ENCODE results near the gene LYPD8. TPM values are rescaled to one million over a fixed set of nuclear protein-coding genes. Genes with fewer than 3 reads are reported as not detected.
"Not testable (repeated sequence)": the region's sequence is repeated elsewhere in the genome, so short reads cannot be mapped to it uniquely, and the experiment has no call there.

Gene LYPD8
- total RNA-seq (not detected), total RNA-seq (0 to 0.06 (median 0) reads per million in 29 experiments)
- total RNA-seq (2013), result not detected

DNA sequence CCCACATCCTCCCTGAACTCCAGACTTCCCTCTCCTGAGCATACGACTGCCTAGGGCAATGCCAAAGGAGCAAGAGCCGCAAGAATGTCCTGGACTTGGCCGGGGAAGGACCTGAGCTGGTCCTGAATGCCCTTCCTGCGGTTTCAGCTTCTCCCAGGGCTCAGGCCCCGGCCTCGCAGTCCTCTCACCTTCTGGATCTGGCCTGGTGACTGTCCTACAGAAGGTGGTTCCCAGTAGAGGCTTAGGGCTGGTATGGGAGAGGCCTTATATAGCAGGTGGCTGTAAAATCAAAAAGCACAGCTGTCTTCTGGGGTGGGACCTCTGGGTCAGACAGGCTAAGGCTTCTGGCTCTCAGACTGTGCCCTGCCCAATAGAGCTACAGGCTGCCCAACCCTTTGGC lies at the start of gene LYPD8:
LYPD8 (minus strand) TSS at position 243 of the 400 bp plus-strand sequence. CDS start 4,678 bp downstream, outside the sequence.
- no peaks in the 10 kb centered on the region for H3K36me3 Mint-ChIP-seq
- H3K27ac Mint-ChIP-seq, result no peak within 1 kb of the TSS
- H3K36me3 ChIP-seq (ENCODE audit: control insufficient read depth in 2 of 2, extremely low read depth in 1 of 2, insufficient read depth in 1 of 2, low read length in 1 of 2), result no peaks in the 10 kb centered on the region
- POLR2A ChIA-PET, result no interaction called here
- peaks cover 0 to 10% of the 10 kb centered on the region in 2 donors for H3K27me3 Mint-ChIP-seq
- DNase-seq (no peak), ATAC-seq (replicated peaks in 1 of 4) (no peak)
- H3K27ac ChIP-seq (ENCODE audit: low read length), result no peak within 1 kb of the TSS
- peaks cover 0 to 7% of the 10 kb centered on the region in 2 experiments for H3K27me3 ChIP-seq (replicated peaks in 1 of 2; ENCODE audit: control insufficient read depth in 2 of 2, extremely low read depth in 1 of 2, insufficient read depth in 2 of 2, low read length in 1 of 2)
- peaks cover 0 to under 1% (median 0%) of the 10 kb centered on the region in 3 donors for H3K9me3 Mint-ChIP-seq
- WGBS (ENCODE audit: insufficient coverage), result 76% methylated on average over 6 of the region's 6 CpGs
- H3K4me3 ChIP-seq (ENCODE audit: control insufficient read depth in 1 of 2, extremely low read depth in 1 of 2, low read length in 1 of 2), result no peak within 1 kb of the TSS
- CTCF ChIA-PET, result no interaction called here
- no peaks in the 10 kb centered on the region for H3K9me3 ChIP-seq
- H3K4me1 ChIP-seq (ENCODE audit: control insufficient read depth in 1 of 2, extremely low read depth in 1 of 2, insufficient read depth in 2 of 2, low read length in 2 of 2), result peaks cover 0 to 13% of the 10 kb centered on the region in 2 experiments
- peaks cover 0 to 14% (median 0%) of the 10 kb centered on the region in 3 donors for H3K4me1 Mint-ChIP-seq
- H3K4me3 Mint-ChIP-seq, result no peak within 1 kb of the TSS

DNA sequence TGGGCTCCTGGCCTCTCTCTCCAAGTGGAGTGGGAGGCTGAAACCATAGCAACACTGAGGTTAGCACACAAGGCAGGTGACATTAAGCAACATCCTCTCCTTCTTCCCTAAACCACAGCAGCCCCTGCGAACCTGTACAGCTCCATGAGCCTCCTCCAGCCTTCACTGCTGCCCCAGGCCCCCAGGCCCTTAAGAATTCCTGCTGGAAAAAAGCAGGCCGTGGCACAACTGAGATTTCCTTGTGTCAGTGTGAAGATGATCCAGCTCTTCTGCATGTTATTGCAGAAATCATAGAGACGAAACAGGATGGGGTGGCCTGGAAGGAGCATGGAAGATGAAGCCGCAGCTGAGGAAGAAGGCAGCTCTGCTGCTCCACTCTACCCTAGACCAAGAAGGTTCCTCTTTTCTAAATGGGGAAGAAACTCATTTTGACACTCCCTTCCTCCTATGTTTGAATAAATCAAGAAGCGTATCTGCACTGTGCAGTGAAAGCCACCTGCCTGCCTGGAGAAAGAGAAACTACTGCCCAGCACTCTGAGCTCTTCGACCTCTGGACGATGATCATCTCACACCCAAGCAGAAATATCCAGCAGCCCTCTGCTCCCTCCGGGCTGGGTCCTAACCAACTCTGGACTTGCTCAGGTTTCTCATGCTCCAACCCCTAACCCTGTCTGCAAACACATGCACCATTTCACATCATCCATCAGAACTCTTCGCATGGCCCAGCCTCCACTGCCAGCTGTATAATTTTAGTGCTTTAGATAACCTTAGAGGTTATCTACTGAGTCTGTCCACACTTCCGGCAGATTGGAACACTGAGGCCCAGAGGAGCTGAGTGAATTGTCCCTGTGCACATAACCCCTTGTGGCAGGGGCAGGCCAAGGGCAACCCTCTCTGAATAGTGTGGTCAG lies 49.5 kb upstream of the LYPD8 start:
- Mint-ChIP-seq H3K27me3 (peaks cover 4 to 17% of the 10 kb centered on the region in 2 donors), H3K4me3 (peak overlapping the region in 1 of 3 donors; percentile 13), H3K4me1 (peaks cover 10 to 23% (median 21%) of the 10 kb centered on the region in 3 donors), H3K9me3 (no peaks in the 10 kb centered on the region), H3K36me3 (no peaks in the 10 kb centered on the region), H3K27ac (no peak overlapping the region)
- no peaks in the 10 kb centered on the region for H3K36me3 ChIP-seq (ENCODE audit: control insufficient read depth in 2 of 2, extremely low read depth in 1 of 2, insufficient read depth in 1 of 2, low read length in 1 of 2)
- peak in 2 of 4 experiments; percentile 6 to 42 for ATAC-seq (replicated peaks in 1 of 4)
- H3K4me1 ChIP-seq (ENCODE audit: control insufficient read depth in 1 of 2, extremely low read depth in 1 of 2, insufficient read depth in 2 of 2, low read length in 2 of 2), result peaks cover 0 to 9% of the 10 kb centered on the region in 2 experiments
- no peak overlapping the region for H3K4me3 ChIP-seq (ENCODE audit: control insufficient read depth in 1 of 2, extremely low read depth in 1 of 2, low read length in 1 of 2)
- H3K27ac ChIP-seq (ENCODE audit: low read length), result no peak overlapping the region
- H3K27me3 ChIP-seq (replicated peaks in 1 of 2; ENCODE audit: control insufficient read depth in 2 of 2, extremely low read depth in 1 of 2, insufficient read depth in 2 of 2, low read length in 1 of 2), result peaks cover 0 to 15% of the 10 kb centered on the region in 2 experiments
- no peak for DNase-seq
- H3K9me3 ChIP-seq, result no peaks in the 10 kb centered on the region
- ChIA-PET POLR2A (no interaction called here), CTCF (interaction anchor here (0.9 to 2.0 kb wide), 6 partner anchors 25 to 562 kb away, joined by 3 to 7 read pairs (median 4); partner anchors contain the start of gene ZNF672 (in 1 of the 2))
- WGBS (ENCODE audit: insufficient coverage), result 38% methylated on average over 4 of the region's 10 CpGs

DNA sequence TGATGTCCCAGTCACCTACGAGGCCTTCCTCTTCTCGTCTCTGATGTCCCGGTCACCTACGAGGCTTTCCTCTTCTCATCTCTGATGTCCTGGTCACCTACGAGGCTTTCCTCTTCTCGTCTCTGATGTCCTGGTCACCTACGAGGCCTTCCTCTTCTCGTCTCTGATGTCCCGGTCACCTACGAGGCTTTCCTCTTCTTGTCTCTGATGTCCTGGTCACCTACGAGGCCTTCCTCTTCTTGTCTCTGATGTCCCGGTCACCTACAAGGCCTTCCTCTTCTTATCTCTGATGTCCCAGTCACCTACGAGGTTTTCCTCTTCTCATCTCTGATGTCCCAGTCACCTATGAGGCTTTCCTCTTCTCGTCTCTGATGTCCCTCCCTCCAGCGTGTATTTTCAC lies 47.9 kb upstream of the LYPD8 start:
- H3K4me1 ChIP-seq (ENCODE audit: control insufficient read depth in 1 of 2, extremely low read depth in 1 of 2, insufficient read depth in 2 of 2, low read length in 2 of 2); DNase-seq; H3K27ac Mint-ChIP-seq; ATAC-seq (replicated peaks in 1 of 4); H3K4me3 Mint-ChIP-seq; H3K36me3 ChIP-seq (ENCODE audit: control insufficient read depth in 2 of 2, extremely low read depth in 1 of 2, insufficient read depth in 1 of 2, low read length in 1 of 2); H3K36me3 Mint-ChIP-seq; POLR2A ChIA-PET; H3K9me3 Mint-ChIP-seq; H3K9me3 ChIP-seq; H3K27ac ChIP-seq (ENCODE audit: low read length); H3K4me3 ChIP-seq (ENCODE audit: control insufficient read depth in 1 of 2, extremely low read depth in 1 of 2, low read length in 1 of 2); CTCF ChIA-PET: not testable (repeated sequence)
- H3K27me3 ChIP-seq (replicated peaks in 1 of 2; ENCODE audit: control insufficient read depth in 2 of 2, extremely low read depth in 1 of 2, insufficient read depth in 2 of 2, low read length in 1 of 2), result peaks cover 0 to 15% of the 10 kb centered on the region in 2 experiments
- WGBS (ENCODE audit: insufficient coverage), result 88% methylated on average over 15 of the region's 15 CpGs
- peaks cover 10 to 23% (median 21%) of the 10 kb centered on the region in 3 donors for H3K4me1 Mint-ChIP-seq
- peaks cover 7 to 22% of the 10 kb centered on the region in 2 donors for H3K27me3 Mint-ChIP-seq

DNA sequence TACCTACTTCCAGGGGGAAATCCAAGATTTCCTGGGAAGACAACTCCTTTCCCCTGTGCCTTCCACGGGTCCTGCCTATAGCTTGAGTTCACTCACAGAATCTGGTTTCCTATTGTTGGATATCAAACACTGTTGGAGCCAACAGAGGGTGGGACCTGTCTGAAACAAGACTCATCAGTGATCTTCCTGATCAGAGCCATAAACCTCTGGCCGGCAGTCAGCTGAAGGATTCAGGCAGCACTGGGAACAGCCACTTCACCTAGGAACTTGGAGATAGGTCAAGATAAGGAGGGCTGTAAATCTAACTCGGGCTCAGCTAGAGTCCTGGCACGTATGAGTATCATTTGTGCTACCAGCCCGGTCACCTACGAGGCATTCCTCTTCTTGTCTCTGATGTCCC lies 46.9 kb upstream of the LYPD8 start:
- H3K4me3 ChIP-seq (ENCODE audit: control insufficient read depth in 1 of 2, extremely low read depth in 1 of 2, low read length in 1 of 2), result no peak overlapping the region
- peaks cover 10 to 22% (median 21%) of the 10 kb centered on the region in 3 donors for H3K4me1 Mint-ChIP-seq
- ChIA-PET CTCF (no interaction called here), POLR2A (no interaction called here)
- H3K27me3 ChIP-seq (replicated peaks in 1 of 2; ENCODE audit: control insufficient read depth in 2 of 2, extremely low read depth in 1 of 2, insufficient read depth in 2 of 2, low read length in 1 of 2), result peaks cover 0 to 15% of the 10 kb centered on the region in 2 experiments
- DNase-seq (no peak), ATAC-seq (replicated peaks in 1 of 4) (no peak)
- no peak overlapping the region for H3K4me3 Mint-ChIP-seq
- no peaks in the 10 kb centered on the region for H3K9me3 ChIP-seq
- no peak overlapping the region for H3K27ac Mint-ChIP-seq
- no peaks in the 10 kb centered on the region for H3K36me3 ChIP-seq (ENCODE audit: control insufficient read depth in 2 of 2, extremely low read depth in 1 of 2, insufficient read depth in 1 of 2, low read length in 1 of 2)
- H3K27ac ChIP-seq (ENCODE audit: low read length), result no peak overlapping the region
- H3K27me3 Mint-ChIP-seq, result peaks cover 10 to 24% of the 10 kb centered on the region in 2 donors
- WGBS (ENCODE audit: insufficient coverage), result 89% methylated on average over 6 of the region's 6 CpGs
- H3K4me1 ChIP-seq (ENCODE audit: control insufficient read depth in 1 of 2, extremely low read depth in 1 of 2, insufficient read depth in 2 of 2, low read length in 2 of 2), result peaks cover 0 to 9% of the 10 kb centered on the region in 2 experiments
- H3K36me3 Mint-ChIP-seq, result no peaks in the 10 kb centered on the region
- no peaks in the 10 kb centered on the region for H3K9me3 Mint-ChIP-seq

DNA sequence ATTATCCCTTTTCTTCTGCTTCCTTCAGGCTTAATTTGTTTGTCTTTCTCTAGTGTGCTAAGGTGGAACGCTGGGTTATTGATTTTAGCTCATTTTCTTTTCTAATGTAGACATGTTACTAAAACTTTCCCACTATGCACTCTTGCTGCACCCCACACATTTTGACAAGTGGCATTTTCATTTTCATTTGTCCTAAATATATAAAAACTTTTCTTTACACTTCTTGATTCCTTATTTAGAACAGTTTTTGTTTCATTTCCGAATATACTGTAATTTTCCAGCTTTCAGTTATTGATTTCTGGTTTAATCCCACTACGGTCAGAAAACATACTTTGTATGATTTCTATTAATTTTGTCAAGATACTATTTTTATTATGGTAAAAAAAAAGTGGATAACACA lies 44.9 kb upstream of the LYPD8 start:
- Mint-ChIP-seq H3K9me3 (peaks cover 0 to 11% (median 6%) of the 10 kb centered on the region in 3 donors), H3K4me3 (no peak overlapping the region), H3K36me3 (no peaks in the 10 kb centered on the region), H3K27ac (no peak overlapping the region), H3K27me3 (peaks cover 10 to 24% of the 10 kb centered on the region in 2 donors), H3K4me1 (peaks cover 10 to 12% (median 10%) of the 10 kb centered on the region in 3 donors)
- H3K4me3 ChIP-seq (ENCODE audit: control insufficient read depth in 1 of 2, extremely low read depth in 1 of 2, low read length in 1 of 2), result no peak overlapping the region
- DNase-seq (no peak), ATAC-seq (replicated peaks in 1 of 4) (no peak)
- H3K4me1 ChIP-seq (ENCODE audit: control insufficient read depth in 1 of 2, extremely low read depth in 1 of 2, insufficient read depth in 2 of 2, low read length in 2 of 2), result peaks cover 0 to 4% of the 10 kb centered on the region in 2 experiments
- WGBS (ENCODE audit: insufficient coverage), result no CpG with 5 or more reads among the region's 3 CpGs
- no peaks in the 10 kb centered on the region for H3K36me3 ChIP-seq (ENCODE audit: control insufficient read depth in 2 of 2, extremely low read depth in 1 of 2, insufficient read depth in 1 of 2, low read length in 1 of 2)
- ChIA-PET POLR2A (no interaction called here), CTCF (no interaction called here)
- H3K27ac ChIP-seq (ENCODE audit: low read length), result no peak overlapping the region
- H3K27me3 ChIP-seq (replicated peaks in 1 of 2; ENCODE audit: control insufficient read depth in 2 of 2, extremely low read depth in 1 of 2, insufficient read depth in 2 of 2, low read length in 1 of 2), result peaks cover 0 to 15% of the 10 kb centered on the region in 2 experiments
- no peaks in the 10 kb centered on the region for H3K9me3 ChIP-seq

DNA sequence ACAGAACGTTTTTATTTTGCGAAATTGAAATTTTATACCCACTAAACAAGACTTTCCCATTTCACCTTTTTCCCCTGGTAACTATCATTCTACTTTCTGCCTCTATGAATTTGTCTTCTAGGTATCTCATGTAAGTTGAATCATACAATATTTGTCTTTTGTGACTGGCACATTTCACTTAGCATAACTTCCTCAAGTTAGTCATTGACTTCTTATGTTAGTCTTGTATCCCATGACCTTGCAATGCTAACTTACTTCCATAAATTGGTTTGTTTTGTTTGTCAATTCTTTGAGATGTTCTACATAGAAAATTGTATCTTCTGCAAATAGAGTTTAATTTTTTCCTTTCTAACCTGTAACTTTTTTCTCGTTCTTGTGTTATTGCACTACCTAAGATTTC lies 43.2 kb upstream of the LYPD8 start:
- H3K4me3 Mint-ChIP-seq, result no peak overlapping the region
- Histone ChIP-seq H3K27me3 (replicated peaks in 1 of 2; ENCODE audit: control insufficient read depth in 2 of 2, extremely low read depth in 1 of 2, insufficient read depth in 2 of 2, low read length in 1 of 2) (peaks cover 0 to 9% of the 10 kb centered on the region in 2 experiments), H3K4me3 (ENCODE audit: control insufficient read depth in 1 of 2, extremely low read depth in 1 of 2, low read length in 1 of 2) (no peak overlapping the region), H3K4me1 (ENCODE audit: control insufficient read depth in 1 of 2, extremely low read depth in 1 of 2, insufficient read depth in 2 of 2, low read length in 2 of 2) (no peaks in the 10 kb centered on the region), H3K27ac (ENCODE audit: low read length) (no peak overlapping the region), H3K36me3 (ENCODE audit: control insufficient read depth in 2 of 2, extremely low read depth in 1 of 2, insufficient read depth in 1 of 2, low read length in 1 of 2) (no peaks in the 10 kb centered on the region), H3K9me3 (no peaks in the 10 kb centered on the region)
- no peak for ATAC-seq (replicated peaks in 1 of 4)
- CTCF ChIA-PET, result no interaction called here
- WGBS (ENCODE audit: insufficient coverage), result no CpG with 5 or more reads among the region's 3 CpGs
- H3K36me3 Mint-ChIP-seq, result peaks cover 3% of the 10 kb centered on the region
- POLR2A ChIA-PET, result no interaction called here
- H3K27ac Mint-ChIP-seq, result no peak overlapping the region
- no peak for DNase-seq
- H3K27me3 Mint-ChIP-seq, result peaks cover 10 to 23% of the 10 kb centered on the region in 2 donors
- peaks cover 3 to 21% (median 11%) of the 10 kb centered on the region in 3 donors for H3K9me3 Mint-ChIP-seq
- H3K4me1 Mint-ChIP-seq, result no peaks in the 10 kb centered on the region

Data from T-cell (primary cell).